ENCODE data around the gene MECP2.
"Not testable (repeated sequence)": the region's sequence is repeated elsewhere in the genome, so short reads cannot be mapped to it uniquely, and the experiment has no call there.

Gene MECP2

DNA sequence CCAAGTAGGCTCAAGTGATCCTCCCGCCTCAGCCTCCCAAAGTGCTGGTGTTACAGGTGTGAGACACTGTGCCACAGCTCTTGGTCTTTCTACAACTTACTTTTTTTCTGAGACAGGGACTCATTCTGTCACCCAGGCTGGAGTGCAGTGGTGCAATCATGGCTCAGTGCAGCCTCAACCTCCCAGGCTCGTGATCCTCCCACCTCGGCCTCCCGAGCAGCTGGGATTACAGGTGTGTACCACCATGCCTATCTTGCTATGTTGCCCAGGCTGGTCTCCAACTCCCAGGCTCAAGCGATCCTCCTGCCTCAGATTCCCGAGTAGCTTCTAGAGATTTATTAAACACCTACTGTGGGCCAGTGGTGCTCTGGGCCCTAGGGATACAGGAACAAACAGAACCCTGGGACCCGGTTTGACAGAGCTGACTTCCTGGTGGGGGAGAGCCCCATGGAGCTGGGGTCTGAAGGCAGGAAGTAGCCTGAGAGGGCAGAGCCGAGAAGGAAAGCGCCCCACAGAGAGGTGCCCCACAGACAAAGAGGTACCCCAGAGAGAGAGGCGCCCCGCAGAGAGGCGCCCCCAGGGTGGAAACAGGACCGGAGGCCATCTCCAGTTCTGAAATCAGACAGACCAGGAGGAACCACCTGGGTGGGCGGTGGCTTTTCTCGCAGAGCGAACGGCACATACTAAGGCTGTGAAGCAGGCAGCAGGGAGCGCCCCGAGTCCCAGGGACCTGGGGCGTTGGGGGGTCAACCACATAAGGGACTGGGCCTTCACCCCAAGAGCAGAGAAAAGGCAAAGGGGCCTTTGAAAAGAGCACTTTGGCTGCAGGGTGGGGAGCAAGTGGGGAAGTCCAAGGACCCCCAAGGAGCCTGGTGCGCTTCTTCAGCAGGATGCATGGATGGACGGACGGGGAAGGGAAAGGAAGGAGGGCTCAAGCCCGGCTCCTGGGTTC lies 82.8 kb downstream of the MECP2 start:
- no peak for DNase-seq

DNA sequence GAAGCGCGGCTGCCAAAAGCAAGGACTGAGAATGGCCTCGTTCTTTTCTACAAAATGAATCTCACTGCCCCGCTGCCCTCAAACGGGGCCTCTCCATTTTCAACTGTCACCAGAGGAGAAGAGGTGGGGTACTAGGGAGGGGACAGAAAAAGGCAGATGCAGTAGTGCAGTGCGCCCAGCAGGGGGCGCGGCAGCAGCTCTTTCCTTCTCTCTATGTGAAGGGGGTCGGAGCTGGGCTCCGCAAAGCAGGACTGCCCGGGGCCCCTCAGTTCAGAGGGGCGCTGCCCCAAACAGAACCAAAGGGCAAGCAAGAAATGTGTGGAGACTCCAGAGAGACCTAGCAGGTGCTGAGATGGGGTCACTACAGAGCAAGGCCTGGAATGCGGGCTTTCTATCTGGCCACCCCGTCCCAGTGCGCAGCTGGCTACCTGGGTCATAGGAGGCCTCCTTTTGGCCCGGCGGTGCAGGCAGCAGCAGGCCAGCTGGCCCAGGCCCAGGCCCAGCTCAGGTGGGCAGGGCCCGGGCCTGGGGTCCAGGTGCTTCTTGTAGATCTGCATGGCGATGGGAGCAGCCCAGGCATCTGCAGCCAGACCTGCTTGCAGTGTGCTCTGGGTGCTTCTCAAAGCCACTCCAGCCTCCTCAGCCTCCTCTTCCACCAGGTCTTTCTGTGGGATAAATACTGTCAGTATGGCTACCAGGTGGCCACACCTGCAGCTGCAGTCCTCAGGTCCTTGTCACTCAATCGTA lies 83.7 kb downstream of the MECP2 start:
- no peak for DNase-seq

DNA sequence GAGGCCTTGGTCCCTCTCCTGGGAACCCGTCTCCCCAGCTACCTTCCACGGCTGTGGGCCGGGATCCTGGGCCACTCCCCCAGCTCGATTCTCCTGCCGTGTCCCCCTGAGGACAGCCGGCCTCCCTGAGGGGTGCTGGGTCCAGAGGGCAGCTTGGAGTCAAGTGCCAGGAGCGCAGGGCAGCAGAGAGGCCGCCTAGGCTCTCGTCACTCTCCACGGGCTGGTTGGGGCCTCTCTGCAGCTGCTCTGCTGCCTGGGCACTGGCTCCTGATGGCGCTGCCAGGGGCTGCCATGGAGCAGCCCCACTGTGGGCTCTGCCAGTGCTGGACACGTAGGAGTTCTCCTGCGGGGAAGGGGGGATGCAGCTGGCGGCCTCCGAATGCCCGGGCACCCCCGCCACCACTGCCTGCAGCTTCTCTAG lies 84.5 kb downstream of the MECP2 start:
- no peak for DNase-seq

DNA sequence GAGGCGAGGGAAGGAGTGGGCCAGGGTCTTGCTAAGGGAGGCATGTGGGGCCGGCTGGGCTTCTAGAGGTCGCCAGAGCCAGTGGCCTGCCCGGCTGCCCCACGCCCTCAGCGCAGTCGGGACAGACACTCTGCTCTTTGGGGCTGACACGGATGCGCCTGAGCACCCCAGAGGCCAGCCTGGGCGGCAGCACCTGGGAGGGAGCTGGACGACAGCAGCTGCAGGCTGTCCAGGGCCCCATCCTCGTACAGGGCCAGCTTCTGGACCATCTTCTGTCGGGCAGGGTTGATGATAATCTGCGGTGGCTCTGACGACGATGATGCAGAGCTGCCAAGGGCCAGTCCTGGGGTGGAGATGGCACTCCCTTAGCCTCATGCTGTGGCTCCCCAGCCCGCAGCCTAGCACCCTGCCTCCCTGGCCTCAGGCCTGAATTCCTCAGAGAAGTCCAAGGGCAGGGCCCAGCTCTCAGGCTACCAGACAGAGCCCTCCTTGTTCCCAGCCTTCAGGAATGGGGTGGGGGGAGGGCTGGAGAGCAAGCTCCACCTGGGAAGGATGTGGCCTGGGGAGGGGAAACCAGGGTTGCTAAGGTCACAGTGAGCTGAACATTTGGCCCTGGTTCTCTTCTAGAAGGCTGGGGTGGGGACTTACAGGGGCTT lies 85.1 kb downstream of the MECP2 start:
- DNase-seq = no peak

DNA sequence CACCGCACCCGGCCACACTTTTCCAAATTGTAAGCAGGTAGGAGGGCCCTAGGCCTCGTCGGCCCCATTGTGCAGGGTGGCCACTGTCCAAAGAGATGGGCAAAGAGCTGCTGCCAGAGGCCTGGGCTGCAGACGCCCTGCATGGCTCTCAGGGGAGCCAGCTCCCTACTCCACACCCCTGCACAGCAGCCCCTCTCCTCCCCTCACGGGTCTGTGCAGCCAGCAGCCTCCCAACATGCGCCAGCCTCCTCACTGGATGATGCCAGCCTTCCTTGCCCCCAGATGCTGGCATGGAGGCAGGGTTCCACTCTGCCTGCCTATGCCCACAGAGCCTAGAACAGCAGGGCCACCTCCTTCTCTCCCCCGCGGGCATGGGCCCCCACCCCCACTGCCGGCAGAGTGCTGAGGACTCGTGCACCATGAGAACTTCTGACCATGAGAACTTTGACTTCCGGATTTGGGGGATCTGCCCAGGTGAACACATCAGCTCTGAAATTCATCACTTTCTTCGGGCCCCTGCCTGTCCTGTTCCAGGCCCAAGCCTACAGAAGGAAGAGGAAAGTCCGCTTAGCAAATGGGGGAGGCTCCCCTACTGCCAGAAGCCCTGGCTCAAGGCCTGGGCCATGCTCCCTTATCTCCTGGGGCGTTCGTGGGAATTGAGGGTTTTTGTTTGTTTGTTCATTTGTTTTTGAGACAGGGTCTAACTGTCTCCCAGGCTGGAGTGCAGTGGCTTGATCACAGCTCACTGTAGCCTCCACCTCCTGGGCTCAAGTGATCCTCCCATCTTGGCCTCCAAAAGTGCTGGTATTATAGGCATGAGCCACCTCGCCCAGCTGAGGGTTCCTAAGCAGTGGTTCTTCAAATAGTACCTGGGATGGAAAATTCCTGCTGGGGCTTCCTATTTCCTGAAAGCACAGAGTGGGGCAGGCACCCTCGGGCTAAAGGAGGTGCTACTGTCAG lies 85.9 kb downstream of the MECP2 start:
- no peak for DNase-seq

DNA sequence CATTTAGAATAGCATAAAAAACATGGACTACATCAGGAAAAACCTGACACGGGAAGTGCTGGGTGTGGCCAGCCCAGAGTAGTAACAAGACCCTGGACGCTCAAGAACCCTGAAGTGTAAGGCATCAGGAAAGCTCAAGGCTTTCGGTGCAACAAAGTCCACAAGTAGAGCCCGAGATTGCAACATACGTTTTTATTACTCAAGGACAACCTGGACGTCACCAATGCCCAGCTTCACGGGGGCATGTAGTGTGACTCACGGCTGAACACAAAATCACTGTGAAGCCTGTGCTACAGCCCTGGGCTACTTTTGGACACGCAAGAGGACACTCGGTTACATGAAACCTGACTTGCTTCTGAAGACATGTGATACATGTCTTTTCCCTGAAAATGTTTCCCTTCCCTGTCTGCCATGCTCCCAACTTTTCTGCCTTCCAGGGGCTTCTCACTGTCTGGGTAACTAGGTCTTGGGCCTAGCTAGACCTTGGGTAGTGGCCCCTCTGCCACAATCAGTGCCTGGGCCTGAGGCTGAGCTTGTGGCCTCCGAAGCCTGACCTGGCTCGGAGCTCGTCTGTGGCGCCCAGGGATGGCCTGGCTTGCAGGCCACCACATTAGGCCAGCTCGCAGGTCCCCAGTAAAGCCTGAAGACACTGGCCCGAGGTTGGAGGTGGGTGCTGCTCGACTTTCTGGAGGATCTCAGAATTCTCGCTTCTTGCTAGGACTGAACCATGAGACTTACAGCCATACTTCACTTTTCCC lies 87.0 kb downstream of the MECP2 start:
- DNase-seq = no peak

DNA sequence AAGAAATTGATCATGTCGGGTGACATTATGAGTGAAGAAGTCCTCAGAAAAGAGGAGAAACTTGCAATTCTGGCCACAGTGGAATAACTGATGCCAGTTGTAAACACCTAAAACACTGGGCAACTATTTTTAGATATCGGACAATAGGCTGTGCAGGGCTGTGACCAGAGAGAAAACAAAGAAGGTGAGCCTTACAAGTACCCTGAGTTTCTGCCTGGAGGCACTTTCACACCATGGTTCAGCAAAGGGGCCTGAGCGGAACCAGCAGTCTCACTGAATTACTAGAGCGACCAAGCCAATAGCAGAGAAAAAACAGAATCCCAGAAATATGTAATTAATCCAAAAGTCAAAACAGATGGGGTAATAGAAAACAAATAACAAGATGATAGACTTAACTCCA lies 89.0 kb downstream of the MECP2 start:
- DNase-seq = peak; percentile 24

DNA sequence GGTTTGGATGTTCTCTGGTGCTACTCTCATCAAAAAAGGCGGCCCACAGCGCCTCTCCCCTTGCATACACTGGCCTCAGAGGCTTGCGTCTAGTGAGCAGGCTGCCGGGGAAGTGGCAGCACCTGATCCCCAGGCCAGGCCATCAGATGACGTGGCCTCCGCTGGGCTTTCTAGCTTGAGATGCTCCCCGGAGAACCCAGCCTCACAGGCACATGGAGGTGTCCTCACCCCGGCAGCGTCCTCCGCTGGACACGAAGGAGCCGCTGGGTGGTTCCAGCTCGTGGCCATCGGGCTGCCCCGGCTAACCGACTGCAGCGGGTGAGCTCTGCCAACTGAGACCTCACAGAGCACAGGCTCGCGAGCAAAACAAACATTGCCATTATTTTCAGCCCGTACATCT lies 90.6 kb downstream of the MECP2 start:
- no peak for DNase-seq

DNA sequence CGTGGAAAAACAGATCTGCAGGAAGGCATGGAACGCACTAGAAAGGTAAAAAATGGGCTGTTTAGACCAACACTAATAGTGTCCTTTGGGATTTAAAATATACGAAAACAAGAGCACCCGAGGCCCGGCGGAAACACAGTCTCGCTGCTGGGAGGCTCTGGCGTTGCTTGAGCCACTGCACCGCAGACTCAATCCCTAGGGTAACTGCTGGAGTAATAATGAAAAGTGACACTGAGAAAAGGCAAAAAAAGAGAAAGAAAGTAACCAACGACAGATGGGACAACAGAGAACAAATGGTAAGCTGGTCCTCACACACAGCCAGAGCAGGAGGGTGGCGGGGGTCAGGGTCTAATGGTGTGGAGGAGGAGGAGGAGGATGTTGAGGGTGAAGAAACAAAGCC lies 93.2 kb downstream of the MECP2 start:
- no peak for DNase-seq

DNA sequence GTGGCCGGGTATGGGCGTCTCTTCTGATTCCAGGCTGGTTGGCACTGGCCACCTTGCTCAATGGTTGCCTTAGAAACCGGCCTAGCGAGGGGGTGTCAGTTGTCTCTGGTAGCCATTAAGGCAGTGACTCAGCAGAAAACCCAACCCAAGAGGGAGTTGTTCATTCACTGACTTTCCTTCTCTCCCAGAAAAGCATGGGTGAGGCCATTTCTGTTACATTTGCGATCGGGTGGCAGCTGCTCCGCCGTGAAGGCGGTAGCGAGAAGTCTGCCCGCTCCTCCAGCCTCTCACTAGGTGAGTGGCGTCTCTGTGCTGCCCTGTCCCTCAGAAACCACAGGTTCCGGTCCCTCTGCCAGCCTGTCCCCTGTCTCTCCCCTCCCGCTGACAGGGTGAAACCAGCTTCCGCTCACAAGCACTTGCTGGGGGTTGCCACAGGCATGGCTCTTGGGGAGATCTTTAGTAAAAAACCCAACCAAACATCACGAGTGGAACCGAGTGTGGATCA lies 95.2 kb downstream of the MECP2 start:
- DNase-seq = peak; percentile 84

DNA sequence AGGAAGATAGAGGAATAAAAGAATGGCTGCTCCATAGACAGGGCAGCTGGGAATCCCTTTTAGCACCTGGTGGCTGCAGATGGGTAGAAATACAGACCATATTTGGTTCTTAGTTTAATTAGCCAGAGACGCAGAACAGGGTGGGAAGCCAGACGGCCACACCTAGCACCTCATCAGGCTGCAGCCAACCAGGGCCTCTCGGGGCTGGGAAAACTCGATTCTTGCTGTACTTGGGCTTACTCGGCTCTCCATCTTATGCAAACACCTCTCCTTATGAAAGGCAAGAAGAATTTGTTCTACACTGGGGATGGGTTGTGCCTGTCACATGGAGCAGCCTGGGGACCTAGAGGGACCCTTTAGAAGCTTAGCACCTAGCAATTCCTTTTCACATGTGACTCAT lies 97.5 kb downstream of the MECP2 start:
- no peak for DNase-seq

DNA sequence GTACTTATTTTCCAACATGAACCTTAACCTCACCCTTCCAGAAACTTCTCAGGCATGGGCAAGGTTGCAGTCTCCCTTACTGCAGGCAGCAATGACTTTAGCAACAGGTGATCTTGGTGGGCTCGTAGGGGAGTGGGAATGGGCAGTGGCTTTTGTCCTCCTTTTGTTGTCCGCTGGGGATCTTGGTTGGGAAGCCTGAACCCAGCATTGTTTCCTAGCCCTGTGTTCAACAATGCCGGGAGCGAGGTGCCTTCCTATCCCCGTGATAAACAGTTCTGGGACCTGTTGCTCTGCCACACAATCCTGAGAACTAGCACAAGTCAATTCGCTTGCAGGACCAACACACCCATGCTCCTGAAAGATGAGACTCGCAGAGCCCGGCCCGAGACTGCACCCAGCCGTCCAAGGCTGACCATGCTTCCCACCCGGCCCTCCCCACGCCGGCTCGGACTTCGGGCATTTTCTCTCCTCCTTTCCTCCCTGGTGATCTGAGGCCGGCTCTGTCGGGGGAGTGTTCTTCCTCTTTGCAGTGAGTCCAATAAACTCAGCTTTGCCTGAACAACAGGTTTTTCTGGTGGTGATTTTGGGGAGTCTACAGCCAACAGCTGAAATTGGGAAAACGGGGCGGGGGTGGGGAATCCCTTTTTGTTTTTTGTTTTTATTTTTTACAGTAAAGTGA lies 98.0 kb downstream of the MECP2 start:
- no peak for DNase-seq

DNA sequence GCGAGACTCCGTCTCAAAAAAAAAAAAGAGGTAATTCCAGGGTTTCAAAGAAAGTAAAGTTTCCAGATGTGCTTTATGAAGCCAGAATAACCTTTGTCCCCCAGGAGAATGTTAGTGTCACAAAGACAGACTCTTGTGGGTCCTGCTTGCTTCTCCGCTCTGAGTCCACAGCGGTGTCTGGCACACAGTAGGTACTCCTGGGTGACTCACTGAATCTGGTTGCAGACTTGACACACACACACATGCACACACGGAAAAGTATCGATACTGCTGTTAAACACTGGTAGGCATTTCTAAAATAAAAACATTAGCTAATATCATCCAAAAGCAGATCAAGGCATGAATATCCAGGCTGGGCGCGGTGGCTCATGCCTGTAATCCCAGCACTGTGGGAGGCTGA lies 102.0 kb downstream of the MECP2 start:
- no peak for DNase-seq

DNA sequence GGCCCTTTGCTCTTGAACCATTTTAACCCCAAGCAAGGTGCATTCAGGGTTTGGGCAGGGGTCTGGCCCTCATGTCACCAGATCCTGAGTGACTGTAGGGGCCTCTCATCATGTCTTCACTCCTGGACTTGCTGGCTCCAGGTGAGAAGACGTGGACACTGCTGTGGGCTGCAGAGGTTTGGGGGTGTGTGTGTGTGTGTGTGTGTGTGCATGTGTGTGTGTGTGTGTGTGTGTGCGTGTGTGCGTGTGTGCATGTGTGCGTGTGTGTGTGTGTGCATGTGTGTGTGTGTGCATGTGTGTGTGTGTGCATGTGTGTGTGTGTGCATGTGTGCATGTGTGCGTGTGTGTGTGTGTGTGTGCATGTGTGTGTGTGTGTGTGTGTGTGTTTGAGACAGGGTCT lies 103.1 kb downstream of the MECP2 start:
- DNase-seq = not testable (repeated sequence)

DNA sequence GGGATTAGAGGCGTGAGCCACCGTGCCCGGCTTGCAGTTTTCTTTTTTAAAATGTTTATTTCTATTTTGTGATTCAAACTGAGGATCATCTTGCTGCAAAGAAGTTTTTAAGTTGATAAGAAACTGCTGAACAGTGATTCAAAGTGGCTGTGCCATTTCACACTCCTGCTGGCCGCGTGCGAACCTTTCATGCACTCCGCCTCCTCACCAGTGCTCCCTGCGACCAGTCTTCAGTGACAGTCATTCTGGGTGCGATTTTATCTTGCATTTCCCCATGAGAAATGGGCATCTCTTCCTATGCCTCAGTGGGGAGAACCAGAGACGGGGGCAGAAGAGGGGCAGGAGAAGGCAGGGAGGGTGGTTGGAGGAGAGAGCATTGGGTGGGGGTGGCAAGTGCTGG lies 103.5 kb downstream of the MECP2 start:
- no peak for DNase-seq

DNA sequence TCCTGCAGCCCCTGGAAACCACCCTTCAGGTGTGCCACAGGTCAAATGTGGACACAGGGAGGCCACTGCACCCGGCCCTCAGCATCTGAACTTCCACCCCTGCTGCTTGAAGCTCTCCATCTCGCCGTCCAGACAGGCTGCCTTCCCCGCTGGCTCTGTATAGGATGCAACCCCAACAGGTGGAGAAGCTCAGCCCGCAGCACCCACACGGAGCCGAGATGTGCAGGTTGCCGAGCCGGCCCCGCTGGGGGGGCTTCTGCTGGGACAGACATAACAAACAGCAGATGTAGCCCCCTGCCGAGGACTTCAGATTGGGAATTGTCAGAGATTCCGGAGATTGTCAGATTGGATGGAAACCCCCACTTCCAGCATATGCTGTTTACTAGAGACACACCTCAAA lies 104.4 kb downstream of the MECP2 start:
- DNase-seq = peak; percentile 16

DNA sequence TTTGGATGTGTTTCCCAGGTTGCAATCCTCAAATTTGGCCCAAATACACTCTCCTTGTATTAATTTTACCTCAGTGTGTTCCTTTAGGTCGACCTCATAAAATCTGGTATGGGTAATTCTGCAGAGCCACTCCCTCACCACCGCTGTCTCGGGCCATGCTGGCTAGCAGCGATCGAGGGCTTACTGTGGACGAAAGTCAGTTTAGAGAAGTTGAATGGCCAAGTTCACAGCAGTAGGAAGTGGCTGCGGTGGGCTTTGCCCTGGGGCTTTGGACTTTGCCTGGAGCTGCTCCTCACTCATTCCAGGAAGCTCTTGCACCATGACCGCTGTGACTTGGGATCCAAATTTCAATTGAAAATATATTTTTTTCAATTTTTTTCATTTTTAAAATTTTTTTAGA lies 105.3 kb downstream of the MECP2 start:
- DNase-seq = no peak

DNA sequence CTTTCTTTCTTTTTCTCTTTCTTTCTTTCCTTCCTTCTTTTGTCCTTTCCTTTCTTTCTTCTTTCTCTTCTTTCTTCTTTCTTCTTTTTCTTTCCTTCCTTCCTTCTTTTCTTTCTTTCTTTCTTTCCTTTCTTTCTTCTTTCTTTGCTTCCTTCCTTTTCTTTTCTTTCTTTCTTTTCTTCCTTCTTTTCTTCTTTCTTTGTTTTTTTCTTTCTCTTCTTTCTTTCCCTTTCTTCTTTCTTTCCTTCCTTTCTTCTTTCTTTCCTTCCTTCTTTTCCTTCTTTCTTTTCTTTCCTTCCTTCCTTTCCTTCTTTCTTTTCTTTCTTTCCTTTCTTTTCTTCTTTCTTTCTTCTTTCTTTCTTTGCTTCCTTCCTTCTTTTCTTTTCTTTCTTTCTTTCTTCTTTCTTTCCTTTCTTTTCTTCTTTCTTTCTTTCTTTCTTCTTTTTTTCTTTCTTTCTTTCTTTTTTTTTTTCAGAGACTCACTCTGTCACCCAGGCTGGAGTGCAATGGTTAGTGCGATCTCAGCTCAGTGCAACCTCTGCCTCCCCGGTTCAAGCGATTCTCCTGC lies 106.4 kb downstream of the MECP2 start:
- DNase-seq = no peak

DNA sequence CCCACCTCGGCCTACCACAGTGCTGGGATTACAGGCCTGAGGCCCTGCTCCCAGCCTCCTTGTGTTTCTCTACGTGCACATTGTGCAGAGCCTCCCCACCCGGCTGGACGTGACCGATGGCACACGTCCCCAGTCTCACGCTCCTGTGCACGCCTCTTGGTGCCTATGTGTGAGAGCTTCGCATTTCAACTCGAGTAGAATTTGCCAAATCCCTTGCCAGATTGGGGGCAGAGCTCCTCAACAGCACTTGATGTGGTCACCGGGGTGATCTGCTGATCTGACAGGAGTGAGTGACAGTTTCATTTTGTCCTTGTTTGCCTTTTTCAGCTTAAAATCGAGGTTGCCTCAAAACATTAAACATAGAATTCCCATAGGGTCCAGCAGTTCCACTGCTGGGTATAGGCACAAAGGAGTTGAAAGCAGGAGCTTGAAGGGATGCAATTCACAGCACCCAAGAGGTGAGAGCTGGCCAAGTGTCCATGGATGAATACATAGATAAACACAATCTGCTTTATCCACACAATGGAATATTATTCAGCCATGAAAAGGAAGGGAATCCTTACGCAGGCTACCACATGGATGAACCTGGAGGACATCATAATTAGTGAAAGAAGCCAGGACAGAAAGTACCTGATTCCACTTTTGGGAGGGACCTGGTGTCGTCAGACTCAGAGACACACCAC lies 107.4 kb downstream of the MECP2 start:
- DNase-seq = no peak

DNA sequence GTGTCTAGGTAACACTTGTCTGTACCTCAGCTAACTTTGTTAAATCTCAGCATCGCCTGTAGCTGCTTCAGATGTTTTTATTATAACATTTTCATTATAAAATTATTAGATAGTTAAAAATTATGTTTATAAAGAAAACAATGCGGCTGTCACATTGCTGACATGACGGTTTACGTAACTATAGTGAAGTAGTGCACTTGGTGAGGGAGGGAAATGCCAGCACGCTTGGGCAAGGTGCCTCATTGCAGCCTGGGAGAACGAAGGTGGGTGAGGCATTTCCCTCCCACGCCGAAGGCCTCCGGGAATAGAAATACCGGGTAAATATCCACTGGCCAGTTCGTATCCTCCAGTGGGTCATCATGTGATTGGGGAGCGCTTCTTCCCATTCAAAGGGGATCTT lies 109.0 kb downstream of the MECP2 start:
- DNase-seq = no peak
